ENCODE results near the gene CCDC8. TPM values are rescaled to one million over a fixed set of nuclear protein-coding genes. Genes with fewer than 3 reads are reported as not detected.

The CCDC8 gene
- total RNA-seq, 1 donor from 2014 or later: 0.68 TPM

Other genes with a start within 250 kb of the CCDC8 start
- gene IGFL1, start 183.8 kb downstream of the CCDC8 start, total RNA-seq: not detected in 2 replicates
- gene HIF3A, start 116.5 kb downstream of the CCDC8 start, total RNA-seq: 23.1 and 52.6 TPM in 2 replicates
- 88.8 and 113 TPM in 2 replicates for gene PPP5C, start 66.5 kb downstream of the CCDC8 start, total RNA-seq
- gene PNMA8C, start 15.4 kb upstream of the CCDC8 start, total RNA-seq: not detected in 2 replicates
- under 0.01 and 0.98 TPM in 2 replicates for gene PNMA8A, start 58.0 kb upstream of the CCDC8 start, total RNA-seq
- gene PNMA8B, start 82.3 kb upstream of the CCDC8 start, total RNA-seq: under 0.01 and 0.17 TPM in 2 replicates
- 154 and 372 TPM in 2 replicates for gene CALM3, start 187.8 kb upstream of the CCDC8 start, total RNA-seq
- not detected in 2 replicates for gene PTGIR, start 211.5 kb upstream of the CCDC8 start, total RNA-seq
- gene GNG8, start 222.6 kb upstream of the CCDC8 start, total RNA-seq: not detected in 2 replicates
- gene DACT3, start 247.6 kb upstream of the CCDC8 start, total RNA-seq: 0.14 and 0.34 TPM in 2 replicates